GM12878 (cell line): ENCODE measurements around the gene TRRAP. TPM values are rescaled to one million over a fixed set of nuclear protein-coding genes. Genes with fewer than 3 reads are reported as not detected.

Source experiments
- ATAC-seq: fragments of 200-7000 bp; cut with Tn5 transposase; 3 replicates; pipeline ENCODE4 v1.9.1; 2020; ENCODE audit warnings: mild to moderate bottlenecking, moderate library complexity
- BruUV-seq: library from RNA; stranded (reverse); fragments of 400-500 nt; replicated peaks from 2 replicates; lab custom pipeline; 2021; lab: Mats Ljungman, UMichigan
- CTCF ChIA-PET: fragments of 300-600 bp; sonication (Branson Sonifier 250); formaldehyde crosslinking; extraction: SDS; loops from one replicate; lab custom pipeline; 2021; ENCODE audit warnings: inconsistent platforms; lab: Yijun Ruan, JAX
- POLR2A ChIA-PET: fragments of 350-600 bp; formaldehyde crosslinking; extraction: SDS; loops from one replicate; lab custom pipeline; 2021; ENCODE audit warnings: inconsistent platforms; lab: Charles Lee
- RAD21 ChIA-PET: fragments of 300-600 bp; sonication (Branson Sonifier 250); formaldehyde crosslinking; loops from one replicate; lab custom pipeline; 2023; ENCODE audit warnings: antibody characterized with exemption; ENCODE audit not compliant: unreplicated experiment; lab: Charles Lee
- SMC1A ChIA-PET: fragments of 300-600 bp; sonication (Branson Sonifier 250); formaldehyde crosslinking; loops from one replicate; lab custom pipeline; 2023; ENCODE audit not compliant: unreplicated experiment, uncharacterized antibody; lab: Charles Lee
- DNase-seq: peaks from one replicate; pipeline ENCODE4 v3.0.0-alpha.2; 2011; ENCODE audit warnings: low read depth, low spot score
- FAIRE-seq: peaks from 3 replicates; lab custom pipeline; 2011; peaks lifted over from hg19 to GRCh38; lab: Jason Lieb, UNC
- H2AFZ ChIP-seq: 2 replicates; pipeline ENCODE4 v1.6.0; 2011; ENCODE audit warnings: low read depth, low read length, control low read depth; ENCODE audit not compliant: control insufficient read depth
- H3K27ac ChIP-seq: 2 replicates; pipeline ENCODE4 v1.5.1; 2011; ENCODE audit warnings: control low read depth; ENCODE audit not compliant: control insufficient read depth, insufficient read depth
- H3K27me3 ChIP-seq, 2 experiments: replicated peaks in 1 of 2; 2 replicates each; pipeline versions ENCODE4 v1.6.0 to v1.6.1; 2011; ENCODE audit warnings: low read length in 1 of 2; ENCODE audit not compliant: control insufficient read depth in 2 of 2, insufficient read depth in 2 of 2
- H3K36me3 ChIP-seq, 2 experiments: 2 replicates each; pipeline ENCODE4 v1.5.1; 2011; ENCODE audit warnings: low read length in 1 of 2; ENCODE audit not compliant: control insufficient read depth in 2 of 2, insufficient read depth in 2 of 2
- H3K4me1 ChIP-seq: 2 replicates; pipeline ENCODE4 v1.6.1; 2011; ENCODE audit warnings: mild to moderate bottlenecking, low read length, moderate library complexity, mixed read lengths; ENCODE audit not compliant: control insufficient read depth, insufficient read depth
- H3K4me2 ChIP-seq: 2 replicates; pipeline ENCODE4 v1.6.0; 2011; ENCODE audit warnings: control low read depth; ENCODE audit not compliant: control insufficient read depth, insufficient read depth
- H3K4me3 ChIP-seq: fragments of 200-600 bp; sonication (generic); 2 replicates; pipeline ENCODE4 v1.5.1; 2016
- H3K79me2 ChIP-seq: 2 replicates; pipeline ENCODE4 v1.6.0; 2011; ENCODE audit warnings: low read length; ENCODE audit not compliant: control insufficient read depth, insufficient read depth
- H3K9ac ChIP-seq: 2 replicates; pipeline ENCODE4 v1.8.0; 2011; ENCODE audit warnings: low read length, control low read depth, mixed read lengths; ENCODE audit not compliant: control insufficient read depth, insufficient read depth
- H3K9me3 ChIP-seq: replicated peaks from 3 replicates; pipeline ENCODE4 v1.5.1; 2011; ENCODE audit warnings: mild to moderate bottlenecking, low read length; ENCODE audit not compliant: control insufficient read depth, insufficient read depth
- H4K20me1 ChIP-seq: 2 replicates; pipeline ENCODE4 v1.6.0; 2011; ENCODE audit not compliant: control insufficient read depth, insufficient read depth
- CREM ChIP-seq: IDR thresholded peaks from 2 replicates; pipeline ENCODE4 v1.6.1; 2014; ENCODE audit warnings: antibody characterized with exemption, low read depth
- HDAC6 ChIP-seq: fragments of 200-600 bp; sonication (generic); IDR thresholded peaks from one replicate; pipeline ENCODE4 v1.8.0; 2017; ENCODE audit warnings: antibody characterized with exemption; ENCODE audit not compliant: unreplicated experiment
- IKZF1 ChIP-seq: fragments of 450-650 bp; conservative IDR thresholded peaks from 2 replicates; pipeline ENCODE4 v1.6.1; 2017; ENCODE audit warnings: antibody characterized with exemption, mild to moderate bottlenecking
- LARP7 ChIP-seq: fragments of 450-650 bp; IDR thresholded peaks from 2 replicates; pipeline ENCODE4 v1.6.1; 2017; ENCODE audit warnings: mild to moderate bottlenecking
- PAX8 ChIP-seq: fragments of 450-650 bp; IDR thresholded peaks from 2 replicates; pipeline ENCODE4 v1.6.1; 2017; ENCODE audit warnings: mild to moderate bottlenecking, moderate library complexity
- SMARCA5 ChIP-seq: fragments of 450-650 bp; IDR thresholded peaks from 2 replicates; pipeline ENCODE4 v1.6.1; 2017; ENCODE audit warnings: mild to moderate bottlenecking
- STAT1 ChIP-seq: fragments of 450-650 bp; conservative IDR thresholded peaks from 2 replicates; pipeline ENCODE4 v1.6.1; 2014; ENCODE audit warnings: antibody characterized with exemption, mild to moderate bottlenecking
- YY1 ChIP-seq: IDR thresholded peaks from 2 replicates; pipeline ENCODE4 v1.6.1; 2011; ENCODE audit warnings: low read depth, mild to moderate bottlenecking, low read length
- WGBS: methylation state at CpG from one replicate; pipeline ENCODE4 v1.1.6; 2016; ENCODE audit warnings: low lambda C conversion rate; ENCODE audit not compliant: insufficient replicate concordance, insufficient coverage; ENCODE audit errors: missing lambda C conversion rate; 5-methylcytosine and 5-hydroxymethylcytosine counted together
- in situ Hi-C: fragments of 300-500 bp; cut with MboI; formaldehyde crosslinking; loops from 9 replicates; pipeline ENCODE4 v1.14.3; 2018; ENCODE audit warnings: mixed read lengths
- intact Hi-C: fragments of 100-400 bp; cut with micrococcal nuclease; formaldehyde crosslinking; loops from one replicate; pipeline ENCODE4 v1.14.2; 2022; ENCODE audit not compliant: unreplicated experiment
- polyA plus RNA-seq, 11 experiments: library from polyadenylated mRNA; depleted of rRNA in 4 of 11; unstranded in 6 of 11; stranded (reverse) in 5 of 11; fragments of >200 nt; fragmentation: Nextera tagmentation in 4 of 11; fragmentation: Illumina TruSeq in 1 of 11; extraction: Ambion mirVana in 4 of 11; extraction: Trizol in 1 of 11; gene quantifications; 1 replicate in 1 of 11; 2 replicates in 10 of 11; pipeline versions ENCODE4 v1.2.1 to v1.2.3, GENCODE V29; 2011 to 2016; ENCODE audit warnings: inconsistent platforms in 2 of 11, missing spikeins in 2 of 11, low read depth in 1 of 11
- total RNA-seq, 4 experiments: library from RNA; depleted of rRNA in 3 of 4; stranded (reverse); fragments of >200 nt in 3 of 4; fragmentation: Illumina TruSeq in 1 of 4; extraction: Trizol in 1 of 4; gene quantifications; 2 replicates each; pipeline versions ENCODE4 v1.2.1 to v1.2.3, GENCODE V29; 2013 to 2021

Gene TRRAP
- total and polyA plus RNA-seq, 10 of the 15 experiments (the other 5 are each of a cell fraction or from before 2014, with no cell fraction given) = 1.1 to 39.3 (median 8.5) TPM

- H4K20me1 ChIP-seq = no peaks in the 10 kb centered on the region
- POLR2A ChIA-PET = no interaction called here
- BruUV-seq = no TSS peak
- no peak overlapping the region for H3K27ac ChIP-seq
- H3K9ac ChIP-seq = no peak overlapping the region
- no peak overlapping the region for H3K4me2 ChIP-seq
- peaks cover 6 to 13% of the 10 kb centered on the region in 2 experiments; a peak in 3 of 4 replicates for H3K27me3 ChIP-seq
- H2AFZ ChIP-seq = no peak overlapping the region
- SMC1A ChIA-PET = no interaction called here
- DNase-seq (no peak), ATAC-seq (peak; percentile 7; the same call in 1 of the 3 replicates), FAIRE-seq (no peak)
- RAD21 ChIA-PET = no interaction called here
- H3K79me2 ChIP-seq = no peaks in the 10 kb centered on the region
- H3K4me3 ChIP-seq = no peak overlapping the region
- no peaks in the 10 kb centered on the region for H3K9me3 ChIP-seq
- intact Hi-C loops (no loop called here), in situ Hi-C loops (no loop called here)
- 3% methylated on average over 25 of the region's 25 CpGs for WGBS
- no peaks in the 10 kb centered on the region for H3K36me3 ChIP-seq
- CTCF ChIA-PET = no interaction called here
- TF ChIP-seq STAT1 = no peak
- 0 out of 2 replicates have a peak, but pooled peaks have one; percentile 30 for TF ChIP-seq YY1
- 0 out of 2 replicates have a peak, but pooled peaks cover 8% of the 10 kb centered on the region for H3K4me1 ChIP-seq
Observed at GRCh38 chr7:98869027-98869596, 9.2 kb upstream of the TRRAP start.

- BruUV-seq = no TSS peak
- Histone ChIP-seq H3K9me3 (no peaks in the 10 kb centered on the region), H2AFZ (no peak within 1 kb of the TSS), H3K4me2 (peak within 1 kb of the TSS; percentile 71), H3K27me3 (peaks cover 6 to 13% of the 10 kb centered on the region in 2 experiments; a peak in 3 of 4 replicates), H4K20me1 (no peaks in the 10 kb centered on the region), H3K4me3 (no peak within 1 kb of the TSS; the same call in 1 of the 2 replicates), H3K9ac (no peak within 1 kb of the TSS), H3K27ac (no peak within 1 kb of the TSS), H3K36me3 (no peaks in the 10 kb centered on the region)
- ChIA-PET RAD21 (interaction anchor here (0.6 kb wide), 2 partner anchors 355 to 548 kb away, joined by 3 to 4 read pairs; no protein-coding TSS in a partner anchor), SMC1A (interaction anchor here (0.6 kb wide), 2 partner anchors 16 to 448 kb away, joined by 3 read pairs; no protein-coding TSS in a partner anchor), POLR2A (no interaction called here), CTCF (interaction anchor here (0.9 kb wide), 1 partner anchor 10 kb away, joined by 5 read pairs; no protein-coding TSS in a partner anchor)
- DNase-seq (no peak), ATAC-seq (peak; percentile 13; the same call in 2 of the 3 replicates), FAIRE-seq (no peak)
- intact Hi-C loops (no loop called here), in situ Hi-C loops (no loop called here)
- 7% methylated on average over 29 of the region's 69 CpGs for WGBS
- TF ChIP-seq PAX8 (no peak), LARP7 (peak; percentile 39; the same call in 1 of the 2 replicates), SMARCA5 (no peak), HDAC6 (peak; percentile 97), IKZF1 (peak; percentile 10; the same call in 1 of the 2 replicates), CREM (no peak)
- TF ChIP-seq, all 136 proteins: peak for 3
- Histone ChIP-seq H3K79me2 (no peaks in the 10 kb centered on the region), H3K4me1 (0 out of 2 replicates have a peak, but pooled peaks cover 8% of the 10 kb centered on the region)
Observed at GRCh38 chr7:98869597-98870120, 8.7 kb upstream of the TRRAP start, which contains the start of gene TMEM130. TMEM130 (minus strand) TSS chr7:98870014; CDS start chr7:98869861, 153 bp downstream.
